ACC112 (cell line): Measurements from ENCODE around the gene HMGN1.

Experiments
- H2AFZ ChIP-seq: fragments of 200-600 bp; sonication (generic); one replicate; pipeline ENCODE4 v1.6.0; 2017; ENCODE audit warnings: antibody characterized with exemption, low read length; ENCODE audit not compliant: unreplicated experiment
- H3K27ac ChIP-seq: fragments of 200-600 bp; sonication (generic); 2 replicates; pipeline ENCODE4 v1.5.1; 2014; ENCODE audit warnings: low read depth, mild to moderate bottlenecking, antibody characterized with exemption, low read length, moderate library complexity
- H3K27me3 ChIP-seq: fragments of 200-600 bp; sonication (generic); 2 replicates; pipeline ENCODE4 v1.6.1; 2014; ENCODE audit warnings: mild to moderate bottlenecking, antibody characterized with exemption, low read length, moderate library complexity, mixed read lengths; ENCODE audit not compliant: insufficient read depth
- H3K36me3 ChIP-seq: fragments of 200-600 bp; sonication (generic); 2 replicates; pipeline ENCODE4 v1.6.1; 2016; ENCODE audit warnings: mild to moderate bottlenecking, antibody characterized with exemption, low read length, moderate library complexity, mixed read lengths; ENCODE audit not compliant: insufficient read depth
- H3K4me1 ChIP-seq: fragments of 200-600 bp; sonication (generic); one replicate; pipeline ENCODE4 v1.6.1; 2016; ENCODE audit warnings: low read length, mixed read lengths; ENCODE audit not compliant: insufficient read depth, unreplicated experiment, control insufficient read depth
- H3K4me3 ChIP-seq: fragments of 200-600 bp; sonication (generic); 2 replicates; pipeline ENCODE4 v1.5.1; 2014; ENCODE audit warnings: mild to moderate bottlenecking, low read depth, low read length
- H3K79me2 ChIP-seq: fragments of 200-600 bp; sonication (generic); one replicate; pipeline ENCODE4 v1.6.0; 2016; ENCODE audit warnings: low read length; ENCODE audit not compliant: control insufficient read depth, unreplicated experiment, insufficient read depth

Gene HMGN1

GRCh38 chr21:39348355-39349210 is at the start of gene HMGN1:
Gene HMGN1, minus strand, starts transcription at chr21:39349088. Its CDS starts 171 bp downstream, at chr21:39348917.
- Histone ChIP-seq H3K4me3 (peak within 1 kb of the TSS; percentile 98), H3K79me2 (peaks cover 33% of the 10 kb centered on the region), H3K4me1 (peaks cover 34% of the 10 kb centered on the region), H3K27ac (peak within 1 kb of the TSS; percentile 83), H3K36me3 (peaks cover 35% of the 10 kb centered on the region), H3K27me3 (no peaks in the 10 kb centered on the region), H2AFZ (peak within 1 kb of the TSS; percentile 82)

- H3K36me3 ChIP-seq, result peaks cover 2% of the 10 kb centered on the region; the same call in 1 of the 2 replicates
- no peak overlapping the region for H2AFZ ChIP-seq
- H3K79me2 ChIP-seq, result no peaks in the 10 kb centered on the region
- no peaks in the 10 kb centered on the region for H3K4me1 ChIP-seq
- H3K27ac ChIP-seq, result no peak overlapping the region
- no peak overlapping the region for H3K4me3 ChIP-seq
- H3K27me3 ChIP-seq, result no peaks in the 10 kb centered on the region
Measured at GRCh38 chr21:39397646-39398385, 48.9 kb upstream of the HMGN1 start.

- Histone ChIP-seq H3K36me3 (peaks cover 11% of the 10 kb centered on the region; the same call in 1 of the 2 replicates), H3K27ac (no peak overlapping the region), H2AFZ (no peak overlapping the region)
Measured at GRCh38 chr21:39392981-39393380, 44.1 kb upstream of the HMGN1 start.

DNA sequence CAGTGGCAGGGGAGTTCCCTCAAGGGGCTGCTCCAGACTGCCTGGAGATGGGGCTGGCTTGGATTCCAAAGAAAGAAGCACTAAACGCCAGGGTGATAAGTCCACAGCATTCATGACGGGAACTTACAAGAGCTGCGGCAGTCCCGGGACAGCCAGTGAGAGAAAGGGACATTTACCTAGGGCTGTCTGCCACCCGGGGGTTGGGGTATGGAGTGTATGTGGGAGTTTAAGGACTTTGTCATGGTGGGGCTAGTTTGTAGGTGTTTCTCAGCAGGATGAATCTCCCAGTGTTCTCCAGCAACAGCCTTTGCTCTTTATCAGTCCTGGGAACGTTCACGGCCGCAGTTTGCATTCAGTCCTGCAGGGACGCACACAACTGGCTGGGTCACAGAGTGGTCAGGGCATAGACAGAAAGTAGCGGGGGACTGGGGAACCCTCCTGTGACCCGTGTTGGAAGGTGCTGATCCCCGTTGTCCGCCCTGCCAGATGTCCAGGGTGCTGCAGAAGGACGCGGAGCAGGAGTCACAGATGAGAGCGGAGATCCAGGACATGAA is 41.4 kb upstream of the HMGN1 start:
- Histone ChIP-seq H2AFZ (no peak overlapping the region), H3K36me3 (peaks cover 11% of the 10 kb centered on the region; the same call in 1 of the 2 replicates), H3K79me2 (peaks cover 30% of the 10 kb centered on the region), H3K27ac (no peak overlapping the region), H3K4me3 (no peak overlapping the region), H3K27me3 (no peaks in the 10 kb centered on the region), H3K4me1 (peaks cover 11% of the 10 kb centered on the region)

More at GRCh38 chr21:39392981-39393380, 44.1 kb upstream of the HMGN1 start:
- H3K4me1 ChIP-seq, result no peaks in the 10 kb centered on the region
- no peak overlapping the region for H3K4me3 ChIP-seq
- peaks cover 20% of the 10 kb centered on the region for H3K79me2 ChIP-seq
- H3K27me3 ChIP-seq, result no peaks in the 10 kb centered on the region

- peaks cover 11% of the 10 kb centered on the region; the same call in 1 of the 2 replicates for H3K36me3 ChIP-seq
- H3K4me1 ChIP-seq, result peaks cover 21% of the 10 kb centered on the region
- peaks cover 30% of the 10 kb centered on the region for H3K79me2 ChIP-seq
- H3K4me3 ChIP-seq, result peak overlapping the region; percentile 77
- no peak overlapping the region for H2AFZ ChIP-seq
- H3K27ac ChIP-seq, result no peak overlapping the region
- H3K27me3 ChIP-seq, result no peaks in the 10 kb centered on the region
Measured at GRCh38 chr21:39388811-39389155, 39.9 kb upstream of the HMGN1 start.

DNA sequence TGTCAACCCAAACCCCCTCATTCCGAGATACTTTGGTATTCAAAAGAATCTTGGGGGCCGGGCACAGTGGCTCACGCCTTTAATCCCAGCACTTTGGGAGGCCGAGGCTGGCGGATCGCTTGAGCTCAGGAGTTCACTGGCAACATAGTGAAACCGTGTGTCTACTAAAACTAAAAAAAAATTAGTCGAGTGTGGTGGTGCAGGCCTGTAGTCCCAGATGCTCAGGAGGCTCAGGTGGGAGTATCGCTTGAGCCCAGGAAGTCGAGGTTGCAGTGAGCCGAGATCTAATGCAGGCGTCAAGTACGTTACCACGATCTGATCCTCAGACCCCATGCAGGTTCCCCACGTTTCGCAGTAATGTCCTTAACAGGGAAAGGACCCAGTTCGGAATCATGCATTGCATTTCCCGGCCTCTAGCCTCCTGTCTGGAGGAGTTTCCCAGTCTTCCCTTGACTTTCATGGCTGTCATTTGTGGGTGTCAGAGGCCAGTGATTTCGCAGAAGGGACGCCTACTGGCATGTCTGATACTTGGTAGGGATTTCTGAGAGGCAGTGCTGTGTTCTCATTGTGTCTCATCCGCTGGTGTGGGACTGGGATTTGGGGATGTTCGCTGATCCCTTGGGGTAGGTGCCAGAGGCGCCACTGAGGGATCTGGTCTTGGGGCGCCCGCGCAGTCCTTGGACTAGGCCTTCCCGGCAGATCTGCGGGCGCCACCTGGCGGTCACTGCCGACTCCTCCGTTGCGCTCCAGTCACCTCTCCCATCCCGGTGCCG is 39.3 kb upstream of the HMGN1 start:
- Histone ChIP-seq H3K79me2 (peaks cover 30% of the 10 kb centered on the region), H2AFZ (peak overlapping the region; percentile 64), H3K27me3 (no peaks in the 10 kb centered on the region), H3K27ac (peak overlapping the region; percentile 24), H3K4me1 (peaks cover 21% of the 10 kb centered on the region), H3K36me3 (peaks cover 11% of the 10 kb centered on the region; the same call in 1 of the 2 replicates), H3K4me3 (peak overlapping the region; percentile 77)

DNA sequence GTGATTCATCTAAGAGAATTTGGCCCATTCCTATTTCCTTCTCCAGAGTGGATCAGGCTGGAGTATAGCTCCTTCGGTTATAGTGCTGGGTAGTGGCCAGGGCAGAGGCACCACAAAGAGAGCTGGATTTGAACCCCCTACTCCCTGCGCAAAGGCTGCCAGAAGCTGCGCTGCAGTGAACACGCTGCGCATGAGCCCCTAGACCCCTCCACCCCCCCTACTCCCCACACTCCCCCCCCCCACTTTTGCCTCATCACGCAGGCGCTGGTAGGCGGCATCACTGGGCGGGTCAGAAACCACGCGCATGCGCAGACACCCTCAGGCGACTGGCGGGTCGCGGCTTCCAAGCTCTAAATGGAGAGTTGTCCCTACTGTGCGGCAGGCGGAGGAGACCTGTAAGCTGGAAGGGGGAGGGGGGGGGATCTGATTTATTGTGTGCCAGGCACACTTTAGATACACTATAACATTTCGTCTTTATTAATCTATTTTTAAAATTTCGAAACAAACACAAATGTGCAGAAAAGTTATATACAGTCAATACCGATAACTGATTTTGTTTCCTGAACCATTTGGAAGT is 38.7 kb upstream of the HMGN1 start:
- H3K27ac ChIP-seq, result peak overlapping the region; percentile 24
- peak overlapping the region; percentile 76 for H2AFZ ChIP-seq
- H3K27me3 ChIP-seq, result no peaks in the 10 kb centered on the region
- peaks cover 30% of the 10 kb centered on the region for H3K79me2 ChIP-seq
- peaks cover 21% of the 10 kb centered on the region for H3K4me1 ChIP-seq
- peaks cover 6% of the 10 kb centered on the region; the same call in 1 of the 2 replicates for H3K36me3 ChIP-seq
- H3K4me3 ChIP-seq, result peak overlapping the region; percentile 77

DNA sequence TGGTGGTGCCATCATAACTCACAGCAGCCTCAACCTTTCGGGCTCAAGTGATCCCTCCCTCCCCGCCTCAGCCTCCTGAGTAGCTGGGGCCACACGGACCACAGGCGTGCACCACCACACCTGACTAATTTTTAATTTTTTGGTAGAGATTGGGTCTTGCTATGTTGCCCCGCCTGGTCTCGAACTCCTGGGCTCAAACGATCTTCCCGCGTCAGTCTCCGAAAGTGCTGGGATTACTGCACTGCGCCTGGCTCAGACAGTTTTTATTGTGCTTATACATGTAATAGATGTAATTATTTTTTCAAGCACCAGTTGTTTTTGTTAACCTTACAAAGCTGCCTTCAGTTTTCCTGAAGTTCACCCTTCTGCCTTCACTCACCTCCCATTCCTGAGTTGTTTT is 38.0 kb upstream of the HMGN1 start:
- peak overlapping the region; percentile 76 for H2AFZ ChIP-seq
- H3K27ac ChIP-seq, result no peak overlapping the region; the same call in 1 of the 2 replicates
- peak overlapping the region; percentile 77 for H3K4me3 ChIP-seq
- H3K36me3 ChIP-seq, result no peaks in the 10 kb centered on the region
- peaks cover 21% of the 10 kb centered on the region for H3K4me1 ChIP-seq
- peaks cover 37% of the 10 kb centered on the region for H3K79me2 ChIP-seq
- no peaks in the 10 kb centered on the region for H3K27me3 ChIP-seq

DNA sequence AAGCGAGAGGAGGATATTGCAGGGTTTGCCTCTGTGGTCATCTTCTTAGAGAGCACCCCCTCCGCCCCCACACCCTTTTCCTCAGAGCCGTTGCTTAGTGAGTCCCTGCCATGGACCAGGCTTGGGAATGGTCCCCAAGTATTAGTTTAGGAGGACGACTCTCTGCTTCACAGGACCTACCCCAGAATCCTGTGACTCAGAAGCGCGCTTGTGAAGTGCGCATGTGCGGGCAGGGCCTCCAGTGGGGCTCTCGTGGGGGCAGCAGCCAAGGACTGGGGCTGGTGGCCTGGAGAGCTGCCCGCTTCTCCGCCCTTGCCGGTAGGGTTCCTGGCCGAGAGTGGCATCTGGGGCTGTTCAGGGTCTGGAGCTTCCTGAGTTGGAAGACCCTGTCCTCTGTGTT is 37.3 kb upstream of the HMGN1 start:
- Histone ChIP-seq H3K27me3 (no peaks in the 10 kb centered on the region), H2AFZ (peak overlapping the region; percentile 69), H3K4me3 (peak overlapping the region; percentile 55), H3K79me2 (peaks cover 39% of the 10 kb centered on the region), H3K27ac (no peak overlapping the region), H3K36me3 (no peaks in the 10 kb centered on the region), H3K4me1 (peaks cover 25% of the 10 kb centered on the region)
